Fibroblast of skin of abdomen (primary cell): ENCODE results near the gene SYNGR1.
"Not testable (repeated sequence)": the region's sequence is repeated elsewhere in the genome, so short reads cannot be mapped to it uniquely, and the experiment has no call there.

ENCODE experiments used
- DNase-seq: peaks from one replicate; pipeline ENCODE4 v3.0.0-alpha.2; 2013

The SYNGR1 gene

GRCh38 chr22:39351689-39352214 lies 2.0 kb downstream of the SYNGR1 start:
- peak; percentile 37 for DNase-seq

DNA sequence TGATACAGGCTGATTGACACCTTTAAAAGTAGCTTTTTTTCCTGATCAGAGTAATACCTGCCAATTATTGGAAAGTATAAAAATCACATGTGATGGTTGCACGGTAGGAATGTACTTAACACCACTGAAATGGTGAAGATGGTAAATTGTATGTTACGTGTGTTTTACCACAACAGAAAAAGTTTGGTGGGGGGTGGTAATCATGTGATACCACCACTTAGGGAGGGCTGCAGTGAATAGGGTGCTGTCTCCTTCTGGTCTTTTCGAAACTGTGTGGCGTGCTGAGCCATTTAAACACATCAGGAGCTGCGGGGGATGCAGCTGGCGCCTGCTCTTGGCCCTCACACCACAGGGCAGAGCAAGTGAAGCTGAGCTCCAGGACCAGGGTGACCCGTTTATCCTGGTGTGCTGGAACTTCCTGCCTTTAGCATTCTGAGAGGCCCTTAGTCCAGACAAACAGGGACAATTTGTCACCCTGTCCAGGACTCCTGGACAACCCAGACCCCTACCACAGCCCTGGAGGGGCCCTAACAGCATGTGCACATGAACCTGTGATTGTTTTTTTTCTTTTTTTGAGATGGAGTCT lies 2.6 kb downstream of the SYNGR1 start:
- DNase-seq: no peak

DNA sequence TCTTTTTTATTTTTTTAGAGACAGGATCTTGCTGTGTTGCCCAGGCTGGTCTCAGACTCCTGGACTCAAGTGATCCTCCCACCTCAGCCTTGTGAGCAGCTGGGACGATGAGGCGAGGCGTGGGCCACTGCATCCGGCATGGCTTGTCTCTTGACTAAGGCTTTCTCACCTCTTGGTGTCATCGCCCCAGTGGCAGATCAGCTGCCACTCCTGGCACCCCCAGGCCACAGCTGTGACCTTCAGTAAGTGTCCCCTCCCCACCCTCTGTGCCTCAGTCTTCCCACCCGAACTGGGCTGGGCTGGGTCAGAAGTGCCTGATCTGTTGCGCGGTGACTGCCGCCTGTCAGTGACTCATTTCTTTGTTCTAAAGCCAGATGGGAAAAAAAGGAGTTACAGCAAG lies 3.6 kb downstream of the SYNGR1 start:
- DNase-seq: no peak

DNA sequence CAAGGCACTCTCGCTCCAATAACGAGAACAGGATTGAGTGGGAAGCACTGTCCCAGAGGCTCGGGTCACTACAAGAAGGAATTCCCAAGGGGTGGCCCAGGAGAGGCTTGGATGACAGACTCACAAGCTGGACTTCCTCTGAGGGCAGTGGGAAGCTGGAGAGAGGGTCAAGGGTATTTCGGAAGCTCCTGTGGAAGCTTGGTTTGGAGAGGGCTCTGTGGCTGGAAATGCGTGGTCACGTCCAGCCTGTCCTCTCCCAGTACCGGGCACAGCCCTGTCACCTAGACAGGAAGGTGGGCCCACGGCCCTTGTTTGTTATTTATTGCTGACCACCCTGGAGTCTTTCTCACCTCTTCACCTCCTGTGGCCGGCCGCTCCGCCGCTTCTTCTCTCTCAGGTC lies 5.3 kb downstream of the SYNGR1 start:
- no peak for DNase-seq

GRCh38 chr22:39355805-39356204 lies 6.0 kb downstream of the SYNGR1 start:
- DNase-seq: not testable (repeated sequence)

DNA sequence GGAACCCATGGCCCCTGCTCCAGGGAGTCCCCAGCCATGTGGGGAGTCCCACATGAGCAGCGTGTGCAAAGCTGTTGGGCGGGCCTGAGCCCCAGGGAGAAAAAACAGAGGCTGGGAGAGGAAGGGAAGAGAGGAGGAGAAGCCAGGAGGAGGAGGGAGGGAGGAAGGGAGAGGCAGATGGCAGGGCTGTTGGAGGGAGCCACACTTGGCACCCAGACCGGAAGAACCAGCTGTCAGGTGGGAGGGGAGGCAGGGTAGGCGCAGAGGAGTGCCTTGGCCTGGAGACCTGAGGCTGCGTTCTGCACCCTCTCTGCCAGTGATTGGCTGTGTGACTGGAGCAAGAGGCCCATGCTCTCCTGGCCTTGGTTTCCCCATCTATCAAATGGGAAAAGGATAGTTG lies 6.7 kb downstream of the SYNGR1 start:
- no peak for DNase-seq

GRCh38 chr22:39357110-39358108 lies 7.6 kb downstream of the SYNGR1 start:
- not testable (repeated sequence) for DNase-seq

GRCh38 chr22:39358197-39358596 lies 8.4 kb downstream of the SYNGR1 start:
- DNase-seq: not testable (repeated sequence)

DNA sequence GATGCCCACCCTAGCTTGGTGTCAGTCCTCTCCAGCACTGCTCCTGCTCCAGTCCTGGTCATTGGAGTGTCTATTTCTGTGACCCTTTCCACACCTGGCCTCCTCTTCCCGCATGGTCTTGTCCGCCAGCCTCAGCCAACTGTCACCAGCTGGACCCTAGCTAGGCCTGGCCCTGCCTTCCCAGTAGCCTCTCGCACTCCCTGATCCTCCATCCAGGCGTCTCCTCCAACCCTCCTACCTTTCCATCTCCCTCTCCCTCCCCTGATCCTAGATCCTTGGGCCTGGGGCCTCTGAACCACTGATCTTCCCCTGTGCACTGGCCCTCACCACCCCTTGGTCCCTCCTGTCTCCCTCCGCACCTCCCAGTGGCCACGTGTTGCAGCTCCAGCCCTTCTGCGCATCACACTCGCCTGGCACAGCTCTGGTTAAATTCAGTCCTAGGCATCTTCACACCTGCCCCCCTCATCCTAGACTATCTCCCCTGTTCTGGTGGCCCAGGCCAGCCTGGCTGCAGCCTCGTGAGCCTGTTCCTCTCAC lies 9.9 kb downstream of the SYNGR1 start:
- no peak for DNase-seq

DNA sequence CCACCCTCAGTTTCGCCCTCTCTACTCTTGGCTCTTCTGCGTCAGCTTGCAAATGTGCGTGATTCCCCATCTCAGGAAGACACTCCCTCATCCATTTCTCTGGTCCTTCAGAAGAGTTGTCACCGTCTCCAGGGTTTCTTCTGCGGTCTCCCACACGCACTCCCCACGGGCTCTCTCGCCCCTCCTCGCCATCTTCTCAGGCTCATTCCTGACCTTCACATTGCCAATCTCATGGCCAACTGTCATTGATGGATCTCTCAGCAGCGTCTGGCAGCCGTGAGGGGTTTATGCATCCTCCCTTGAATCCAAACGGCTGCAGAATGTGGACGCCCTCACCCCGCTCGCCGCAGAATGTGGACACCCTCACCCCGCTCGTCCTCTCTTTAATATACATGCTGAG lies 10.5 kb downstream of the SYNGR1 start:
- DNase-seq: no peak

DNA sequence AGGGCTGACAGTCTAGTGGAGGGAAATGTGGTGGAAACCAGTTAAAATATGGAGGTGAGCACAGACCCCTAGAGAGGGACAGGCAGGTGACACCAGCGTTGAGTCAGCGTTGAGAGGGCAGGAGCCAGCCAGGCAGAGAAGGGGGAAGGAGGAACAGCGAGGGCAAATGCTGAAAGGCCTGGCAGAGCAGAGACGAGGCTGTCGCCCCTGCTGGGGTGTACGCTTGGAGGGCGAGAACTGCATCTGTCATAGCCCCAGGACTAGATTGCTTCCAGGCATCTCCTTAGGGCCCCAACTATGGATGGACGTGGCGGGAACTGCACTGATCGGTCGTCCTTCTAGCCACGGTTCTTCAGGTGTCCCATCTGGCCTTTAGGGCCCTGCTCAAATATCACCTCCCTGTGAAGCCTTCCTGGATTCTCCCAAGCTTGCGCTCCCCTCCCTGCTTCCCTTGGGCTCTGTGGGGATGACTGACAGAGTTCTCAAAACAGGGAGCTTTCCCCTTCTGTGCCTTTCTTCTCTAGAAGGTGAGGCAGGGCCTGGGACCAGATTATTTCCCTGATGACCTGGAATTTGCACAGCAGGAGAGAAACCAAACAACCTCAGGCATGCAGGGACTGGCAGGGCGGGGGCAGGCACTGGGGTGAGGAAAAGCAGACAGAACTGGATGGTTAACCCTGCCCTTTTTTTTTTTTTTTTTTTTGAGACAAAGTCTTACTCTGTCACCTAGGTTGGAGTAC lies 11.1 kb downstream of the SYNGR1 start:
- no peak for DNase-seq

GRCh38 chr22:39361496-39361895 lies 11.7 kb downstream of the SYNGR1 start:
- DNase-seq: no peak

DNA sequence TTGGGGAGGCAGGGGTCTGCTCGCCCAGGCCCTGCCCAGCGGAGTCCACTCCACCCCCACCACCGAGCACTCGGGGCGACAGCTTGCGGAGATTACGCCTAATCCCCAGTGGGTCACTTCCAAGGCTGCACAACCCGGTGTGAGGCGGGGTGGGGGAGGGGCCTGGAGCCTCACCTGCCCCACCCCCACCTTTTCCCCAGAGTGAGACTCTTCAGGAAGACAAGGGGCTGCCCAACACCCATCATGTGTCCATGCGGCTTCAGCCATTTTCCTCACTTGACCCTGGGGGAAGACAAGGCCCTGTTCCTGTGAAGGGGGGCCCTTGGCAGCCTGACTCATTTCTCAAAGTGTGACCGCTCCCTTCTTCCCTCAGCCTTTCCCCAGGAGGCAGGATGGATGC lies 12.5 kb downstream of the SYNGR1 start:
- no peak for DNase-seq

DNA sequence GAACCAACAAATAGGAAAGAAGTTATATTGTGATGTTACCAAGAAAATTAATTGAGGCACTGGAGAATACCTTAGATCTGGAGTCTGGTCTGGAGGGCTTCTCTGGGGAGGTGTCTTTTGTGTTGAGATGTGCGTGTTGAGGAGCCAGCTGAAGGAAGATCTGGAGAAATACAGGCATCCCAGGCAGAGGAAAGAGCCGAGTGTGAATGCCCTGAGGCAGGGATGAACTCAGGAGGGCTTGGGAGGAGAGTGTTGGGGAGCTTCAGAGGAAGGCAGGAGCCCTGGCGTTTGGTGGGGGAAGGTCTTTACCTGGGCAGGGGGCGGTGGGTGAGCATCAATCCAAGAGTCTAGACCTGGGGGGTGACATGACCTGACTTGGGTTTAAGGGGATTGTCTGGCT lies 13.1 kb downstream of the SYNGR1 start:
- no peak for DNase-seq

DNA sequence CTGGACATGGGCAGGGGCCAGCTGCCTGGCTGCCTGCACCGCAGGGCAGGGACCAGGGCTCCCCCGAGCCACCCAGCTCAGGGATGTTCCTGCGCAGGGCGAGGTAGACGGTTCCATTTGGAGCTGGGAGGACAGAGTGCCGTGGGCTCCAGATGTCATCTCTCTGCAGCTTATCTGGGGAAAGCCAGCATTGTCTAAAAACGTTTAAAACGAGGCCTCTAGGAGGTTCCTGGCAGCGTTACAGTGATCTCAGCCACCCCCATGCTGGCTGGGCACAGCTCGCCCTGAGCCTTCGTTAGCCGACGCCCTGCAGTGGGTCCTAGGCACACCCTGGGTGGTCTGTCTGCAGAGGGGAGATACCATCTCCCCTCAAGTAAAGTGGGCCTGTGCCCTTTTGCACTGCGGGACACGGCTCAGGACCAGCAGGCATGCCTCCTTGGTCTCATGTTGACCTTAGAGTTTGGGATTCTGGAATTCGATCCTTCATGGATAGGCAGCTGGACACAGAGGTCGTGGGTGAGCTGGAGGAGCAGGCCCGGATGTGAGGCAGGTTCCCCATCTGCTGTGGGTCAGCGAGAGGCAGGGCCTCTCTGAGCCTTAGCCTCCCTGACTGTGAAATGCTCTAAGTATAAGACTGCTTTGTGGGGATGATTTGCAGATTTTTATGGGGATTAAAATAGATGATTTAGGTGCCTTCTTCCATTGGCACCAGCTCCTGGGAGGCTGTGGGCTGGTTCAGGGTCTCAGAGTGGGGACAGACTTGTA lies 14.1 kb downstream of the SYNGR1 start:
- no peak for DNase-seq

- DNase-seq: no peak
Measured at GRCh38 chr22:39364714-39365491, 15.1 kb downstream of the SYNGR1 start.

- no peak for DNase-seq
Measured at GRCh38 chr22:39365492-39365780, 15.6 kb downstream of the SYNGR1 start.

GRCh38 chr22:39367035-39367434 lies 17.2 kb downstream of the SYNGR1 start:
- DNase-seq: no peak

DNA sequence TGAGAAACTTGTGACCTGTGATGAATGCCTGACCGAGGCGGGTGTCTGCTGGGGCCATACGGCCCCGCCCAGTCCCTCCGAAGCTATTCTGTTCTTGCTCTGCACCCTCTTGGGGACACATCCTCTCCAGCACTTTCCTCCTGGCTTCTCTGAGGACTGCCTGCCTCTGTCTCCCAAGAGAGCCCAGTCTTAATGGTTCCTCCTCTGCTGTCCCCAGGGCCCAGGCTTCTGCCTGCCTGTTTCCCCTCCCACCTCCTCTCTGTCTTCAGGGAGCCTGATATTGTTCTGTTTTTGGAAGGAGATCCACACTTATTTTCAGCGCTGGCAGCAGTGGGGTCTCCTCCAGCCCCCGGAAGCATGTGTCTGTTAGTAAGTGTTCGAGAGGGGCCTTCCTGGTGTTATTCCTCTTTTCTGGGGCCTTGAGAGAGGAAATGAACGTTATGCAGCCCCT lies 18.7 kb downstream of the SYNGR1 start:
- no peak for DNase-seq

DNA sequence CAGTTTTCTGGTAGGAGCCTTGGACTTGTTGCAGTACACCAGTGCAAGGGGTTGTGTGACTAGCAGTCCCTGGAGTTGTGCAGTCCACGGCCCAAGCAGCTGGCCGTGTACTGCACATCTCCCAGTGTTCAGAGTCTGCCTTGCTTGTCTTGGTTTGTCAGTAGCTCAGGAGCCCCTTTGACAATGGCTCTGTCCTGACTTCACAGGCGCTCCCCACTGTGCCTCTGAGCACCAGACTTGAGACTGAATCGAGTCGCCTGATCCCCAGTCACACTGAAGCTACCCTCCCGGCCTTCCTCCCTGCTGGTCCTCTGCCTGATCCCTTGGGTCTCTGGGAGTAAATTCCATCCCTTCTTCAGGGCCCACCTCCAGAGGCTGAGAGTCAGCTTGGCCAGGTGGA lies 19.4 kb downstream of the SYNGR1 start:
- DNase-seq: no peak

GRCh38 chr22:39369586-39369985 lies 19.8 kb downstream of the SYNGR1 start:
- no peak for DNase-seq
